GM21529 (cell line): ENCODE data around the gene PRLR.

Experiments
- ATAC-seq: cut with Tn5 transposase; IDR thresholded peaks from one replicate; pipeline ENCODE4 v1.9.1; 2021; ENCODE audit not compliant: unreplicated experiment

PRLR gene

GRCh38 chr5:35162848-35163709 is 67.2 kb downstream of the PRLR start:
- ATAC-seq: no peak

GRCh38 chr5:35161652-35162273 is 68.5 kb downstream of the PRLR start:
- ATAC-seq: no peak

GRCh38 chr5:35160486-35161116 is 69.7 kb downstream of the PRLR start:
- no peak for ATAC-seq

- no peak for ATAC-seq
These were observed 70.9 kb downstream of the PRLR start for GRCh38 chr5:35159370-35159742.

- ATAC-seq: no peak
These were observed 71.5 kb downstream of the PRLR start for GRCh38 chr5:35158622-35159369.

GRCh38 chr5:35158204-35158603 is 72.1 kb downstream of the PRLR start:
- no peak for ATAC-seq

GRCh38 chr5:35153375-35153932 is 76.8 kb downstream of the PRLR start:
- ATAC-seq: no peak

GRCh38 chr5:35152733-35153132 is 77.6 kb downstream of the PRLR start:
- no peak for ATAC-seq

GRCh38 chr5:35151146-35151920 is 79.0 kb downstream of the PRLR start:
- no peak for ATAC-seq

GRCh38 chr5:35149041-35149440 is 81.2 kb downstream of the PRLR start:
- no peak for ATAC-seq

- ATAC-seq: no peak
These were observed 83.9 kb downstream of the PRLR start for GRCh38 chr5:35146406-35146805.

- no peak for ATAC-seq
These were observed 84.5 kb downstream of the PRLR start for GRCh38 chr5:35145691-35146317.

- ATAC-seq: no peak
These were observed 85.3 kb downstream of the PRLR start for GRCh38 chr5:35145012-35145411.

GRCh38 chr5:35143841-35144240 is 86.4 kb downstream of the PRLR start:
- no peak for ATAC-seq

GRCh38 chr5:35141739-35142138 is 88.5 kb downstream of the PRLR start:
- no peak for ATAC-seq

GRCh38 chr5:35138232-35138631 is 92.1 kb downstream of the PRLR start:
- ATAC-seq: no peak

- ATAC-seq: no peak
These were observed 93.9 kb downstream of the PRLR start for GRCh38 chr5:35136386-35136785.

GRCh38 chr5:35135239-35135700 is 95.0 kb downstream of the PRLR start:
- no peak for ATAC-seq

GRCh38 chr5:35134278-35135030 is 95.8 kb downstream of the PRLR start:
- no peak for ATAC-seq
